CD4-positive, alpha-beta T cell treated with Interleukin-4 for 4 hours (primary cell): ENCODE data around the gene C19orf12.
A peak's percentile ranks its signal among the peaks of the same experiment; 100 is the strongest.
"Not testable (repeated sequence)": the region's sequence is repeated elsewhere in the genome, so short reads cannot be mapped to it uniquely, and the experiment has no call there.

Experiments
- DNase-seq: peaks from one replicate; pipeline ENCODE4 v3.0.0-alpha.2; 2020

Gene C19orf12

DNA sequence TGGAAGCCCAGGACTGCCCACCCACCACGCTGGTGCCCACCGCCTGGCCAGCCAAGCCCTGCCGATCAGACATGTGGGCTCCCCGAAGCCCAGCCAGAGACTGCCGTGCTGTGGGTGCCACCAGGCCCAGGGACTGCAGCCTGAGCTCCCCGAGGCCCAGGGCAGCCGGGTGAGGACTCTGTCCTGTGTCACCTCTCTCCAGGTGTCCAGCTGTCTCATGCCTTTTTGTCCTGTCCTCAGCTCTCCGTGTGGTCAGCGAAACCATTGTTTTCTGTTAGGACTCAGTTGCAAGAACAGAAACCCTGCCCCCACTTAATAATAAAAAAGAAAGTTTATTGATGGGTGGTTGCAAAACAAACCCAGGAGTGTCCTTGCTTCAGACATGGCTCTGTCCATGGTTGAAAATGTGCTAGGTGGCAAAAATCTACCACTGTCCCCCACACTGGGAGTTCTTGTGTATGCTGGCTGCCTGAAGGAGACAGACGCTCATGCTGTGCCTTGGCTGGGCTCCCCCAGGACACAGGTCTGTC lies 39.9 kb downstream of the C19orf12 start:
- DNase-seq: no peak

DNA sequence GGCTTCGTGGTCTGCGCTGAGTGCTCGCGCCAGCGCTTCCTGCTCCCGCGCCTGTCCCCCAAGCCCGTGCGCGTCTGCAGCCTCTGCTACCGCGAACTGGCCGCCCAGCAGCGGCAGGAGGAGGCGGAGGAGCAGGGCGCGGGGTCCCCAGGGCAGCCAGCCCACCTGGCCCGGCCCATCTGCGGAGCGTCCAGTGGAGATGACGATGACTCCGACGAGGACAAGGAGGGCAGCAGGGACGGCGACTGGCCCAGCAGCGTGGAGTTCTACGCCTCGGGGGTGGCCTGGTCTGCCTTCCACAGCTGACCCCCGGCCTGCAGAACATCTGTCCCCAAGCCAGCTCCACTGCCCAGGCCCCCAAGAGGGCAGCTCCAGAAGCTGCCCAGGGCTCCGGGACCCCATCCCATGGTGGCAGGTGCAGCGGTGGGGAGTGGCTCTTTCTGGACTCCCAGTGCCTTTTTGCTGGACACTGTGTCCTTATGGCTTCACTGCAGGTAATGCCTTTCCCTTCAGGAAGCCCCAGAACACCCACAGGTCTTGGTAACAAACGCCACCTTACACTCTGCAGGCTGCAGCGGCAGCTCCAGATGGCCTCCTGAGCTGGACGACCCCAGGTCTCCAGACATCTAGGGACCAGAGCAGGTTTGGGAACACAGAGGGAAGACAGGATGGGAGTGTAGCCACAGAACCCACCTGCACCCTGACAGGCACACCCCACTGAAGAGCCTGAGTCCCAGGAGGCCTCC lies 40.5 kb downstream of the C19orf12 start:
- no peak for DNase-seq

DNA sequence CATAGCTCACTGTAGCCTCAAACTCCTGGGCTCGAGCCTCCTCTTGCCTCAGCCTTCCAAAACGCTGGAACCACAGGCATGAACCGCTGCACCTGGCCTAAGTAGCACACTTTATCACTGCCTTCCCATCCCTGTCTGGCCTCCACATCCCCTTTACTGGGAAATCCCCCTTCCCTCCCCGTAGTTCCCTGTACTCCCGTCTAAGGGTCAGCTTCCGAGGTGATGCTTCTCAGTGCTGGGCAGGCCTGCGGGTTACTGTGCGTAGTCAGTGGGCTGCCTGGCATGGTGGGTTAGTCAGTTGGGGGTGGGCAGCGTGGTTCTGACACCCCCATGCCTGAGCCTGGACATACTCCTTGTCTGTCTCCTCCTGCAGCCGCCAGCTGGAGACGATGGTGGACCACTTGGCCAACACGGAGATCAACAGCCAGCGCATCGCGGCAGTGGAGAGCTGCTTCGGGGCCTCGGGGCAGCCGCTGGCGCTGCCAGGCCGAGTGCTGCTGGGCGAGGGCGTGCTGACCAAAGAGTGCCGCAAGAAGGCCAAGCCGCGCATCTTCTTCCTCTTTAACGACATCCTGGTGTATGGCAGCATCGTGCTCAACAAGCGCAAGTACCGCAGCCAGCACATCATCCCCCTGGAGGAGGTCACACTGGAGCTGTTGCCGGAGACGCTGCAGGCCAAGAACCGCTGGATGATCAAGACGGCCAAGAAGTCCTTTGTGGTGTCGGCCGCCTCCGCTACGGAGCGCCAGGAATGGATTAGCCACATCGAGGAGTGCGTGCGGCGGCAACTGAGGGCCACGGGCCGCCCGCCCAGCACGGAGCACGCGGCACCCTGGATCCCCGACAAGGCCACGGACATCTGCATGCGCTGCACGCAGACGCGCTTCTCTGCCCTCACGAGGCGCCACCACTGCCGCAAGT lies 41.4 kb downstream of the C19orf12 start:
- no peak for DNase-seq

DNA sequence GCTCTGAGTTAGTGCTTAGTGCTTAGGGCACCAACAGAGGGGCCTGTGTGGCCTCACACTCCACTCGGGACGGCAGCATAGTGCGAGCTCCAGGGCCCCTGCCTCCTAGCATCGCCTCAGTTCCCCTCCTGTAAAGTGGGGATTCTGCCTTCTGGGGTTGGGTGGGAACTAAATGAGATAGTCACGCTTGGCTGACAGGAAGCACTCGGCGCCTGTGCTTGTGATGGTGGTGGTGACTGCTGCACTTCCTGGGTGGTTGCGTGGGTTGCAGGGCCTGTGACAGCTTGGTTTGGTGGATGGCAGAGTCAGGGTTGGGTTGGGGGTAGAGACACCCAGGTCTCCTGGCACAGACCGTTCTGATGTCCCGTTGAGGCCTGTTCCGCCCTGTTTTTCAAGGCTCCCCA lies 42.1 kb downstream of the C19orf12 start:
- DNase-seq: peak; percentile 93

- no peak for DNase-seq
Observed at GRCh38 chr19:29672319-29672932, 42.6 kb downstream of the C19orf12 start.

DNA sequence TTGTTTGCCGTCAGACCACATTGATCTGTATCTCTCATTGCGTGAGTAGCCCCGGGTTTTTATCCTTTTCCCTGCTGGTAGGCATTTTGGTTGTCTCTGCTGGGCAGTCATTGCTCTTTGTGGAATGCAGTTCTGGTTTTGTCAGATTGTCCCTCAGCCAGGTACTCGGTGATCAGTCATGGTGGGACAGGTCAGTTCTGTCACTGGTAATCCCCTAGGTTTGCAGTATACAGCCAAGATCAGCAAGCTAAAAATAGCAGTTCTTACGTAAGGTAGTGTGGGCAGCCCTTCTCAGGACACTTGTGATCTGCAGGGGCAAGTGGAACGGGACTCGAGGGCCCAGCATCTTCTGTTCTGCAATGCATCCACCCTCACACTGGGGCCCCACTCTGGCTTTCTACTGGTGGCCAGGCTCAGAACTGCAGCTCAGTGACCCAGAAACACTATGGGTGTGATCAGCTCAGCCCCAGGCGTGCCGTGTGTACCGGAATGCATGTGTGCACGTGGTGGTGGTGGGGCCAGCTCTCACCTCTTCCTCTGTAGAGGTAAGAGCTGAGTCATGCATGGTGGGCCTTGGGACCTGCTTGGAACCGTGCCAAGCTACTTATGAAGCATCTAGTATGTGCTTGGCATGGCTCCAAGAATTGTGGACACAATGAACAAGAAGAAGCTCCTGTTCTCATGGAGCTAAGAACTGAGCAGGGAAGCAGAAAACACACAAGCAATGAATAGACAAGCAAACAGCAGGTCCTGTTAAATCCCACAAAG lies 43.5 kb downstream of the C19orf12 start:
- DNase-seq: peak; percentile 98

GRCh38 chr19:29671026-29671392 lies 44.1 kb downstream of the C19orf12 start:
- not testable (repeated sequence) for DNase-seq

DNA sequence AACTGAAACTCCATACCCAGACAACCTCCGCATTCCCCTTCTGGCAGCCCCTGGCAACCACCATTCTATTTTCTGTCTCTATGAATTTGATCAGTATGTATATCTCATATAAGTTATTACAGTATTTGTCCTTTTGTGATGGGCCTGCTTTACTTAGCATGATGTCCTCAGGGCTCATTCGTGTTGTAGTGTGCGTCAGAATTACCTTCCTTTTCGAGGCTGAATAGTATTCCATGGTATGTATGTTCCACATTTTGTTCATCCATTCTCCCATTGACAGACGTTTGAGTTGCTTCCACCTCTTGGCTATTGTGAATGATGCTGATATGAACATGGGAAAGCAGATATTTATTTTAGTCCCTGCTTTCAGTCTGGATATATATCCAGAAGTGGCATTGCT lies 44.8 kb downstream of the C19orf12 start:
- DNase-seq: no peak

GRCh38 chr19:29668746-29669609 lies 46.1 kb downstream of the C19orf12 start:
- no peak for DNase-seq

GRCh38 chr19:29667901-29668341 lies 47.1 kb downstream of the C19orf12 start:
- peak; percentile 68 for DNase-seq

DNA sequence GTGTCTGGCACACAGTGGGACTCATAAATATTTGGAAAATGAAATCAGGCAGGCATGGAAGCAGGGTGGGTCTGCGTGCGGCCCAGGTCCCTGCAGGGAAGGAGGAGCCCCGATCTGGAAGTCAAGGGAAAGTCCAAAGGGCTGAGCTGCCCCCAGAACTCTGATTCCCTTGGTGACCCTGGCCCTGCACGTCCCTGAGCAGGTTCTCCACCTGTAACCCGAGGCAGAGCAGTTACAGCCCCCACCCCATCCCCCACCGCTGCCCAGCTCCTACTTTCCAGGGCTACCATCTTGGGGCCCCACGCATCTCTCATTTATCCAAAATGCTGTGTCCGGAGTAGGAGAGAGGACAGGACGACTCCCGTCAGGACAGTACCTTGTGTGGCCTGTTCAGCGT lies 47.7 kb downstream of the C19orf12 start:
- no peak for DNase-seq

DNA sequence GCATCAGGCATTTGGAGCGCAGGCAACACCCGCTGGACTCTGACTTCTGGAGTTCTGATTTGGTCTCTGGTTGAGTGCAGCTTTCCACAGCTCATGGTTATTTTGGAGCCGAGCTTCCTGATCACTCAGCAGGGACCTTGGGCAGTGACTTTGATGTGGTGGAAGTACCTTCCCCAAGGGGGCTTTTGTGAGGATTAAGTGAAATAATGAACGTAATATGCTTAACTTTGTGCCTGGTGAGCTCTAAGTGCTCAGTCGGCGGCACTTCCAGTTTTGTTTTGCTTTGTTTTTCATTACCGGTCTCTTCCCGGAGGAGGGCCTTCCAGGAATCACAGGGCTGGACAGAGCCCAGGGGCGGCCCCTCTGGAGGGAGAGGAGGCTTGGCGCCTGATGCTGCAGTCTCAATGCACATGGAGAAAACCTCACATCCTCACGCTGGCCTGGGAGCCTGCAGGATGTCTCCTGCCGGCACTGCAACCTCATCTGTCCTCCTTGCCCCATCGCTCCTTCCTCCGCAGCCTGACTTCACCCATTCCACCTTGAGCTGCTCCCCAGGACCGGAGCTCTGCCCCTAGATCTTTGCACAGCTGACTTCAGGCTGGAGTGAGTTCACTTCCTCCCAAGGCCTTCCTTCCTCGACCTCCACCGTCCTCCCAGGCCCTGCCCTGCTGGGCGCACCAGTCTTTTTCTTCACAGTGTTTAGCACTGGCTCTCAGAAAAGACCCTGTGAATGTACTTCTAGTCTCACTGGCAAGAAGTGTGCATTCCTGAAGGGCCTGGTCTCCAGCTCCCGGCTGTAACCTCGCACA lies 48.3 kb downstream of the C19orf12 start:
- no peak for DNase-seq

DNA sequence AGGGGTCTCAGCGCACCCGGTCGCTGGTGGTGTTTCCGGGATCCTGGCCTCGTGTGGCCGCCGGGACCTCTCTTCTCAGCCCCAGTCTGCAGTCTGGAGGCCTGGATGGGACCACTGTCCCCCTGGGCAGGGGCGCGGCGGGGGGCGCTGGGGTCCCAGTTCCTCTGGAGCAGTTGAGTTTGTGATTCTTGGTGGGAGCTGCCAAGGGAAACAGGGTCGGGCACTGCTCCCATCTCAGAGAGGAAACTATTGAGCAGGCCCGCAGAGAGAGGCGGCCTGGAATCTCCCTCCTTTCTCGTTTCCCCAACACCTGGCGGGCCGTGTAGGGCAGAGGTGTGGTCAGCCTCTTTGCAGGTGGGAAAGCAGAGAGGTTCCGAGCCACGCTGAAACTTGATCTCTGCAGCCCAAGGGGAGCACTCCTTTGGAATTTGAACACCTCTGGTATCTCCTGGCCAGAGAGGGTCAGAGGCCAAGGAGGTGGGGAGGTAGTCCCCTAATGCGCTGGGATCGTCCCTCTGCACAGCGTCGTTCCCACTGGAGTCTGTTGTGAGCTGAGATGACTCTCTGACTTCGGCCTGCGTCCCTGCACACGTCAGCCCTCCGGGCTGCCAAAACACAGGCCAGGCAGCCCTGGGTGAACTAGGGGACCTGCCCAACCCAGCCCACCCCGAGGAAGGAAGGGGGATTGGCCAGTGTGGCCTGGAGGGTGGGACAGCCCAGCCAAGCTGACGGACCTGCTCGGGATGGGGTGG lies 49.1 kb downstream of the C19orf12 start:
- DNase-seq: no peak

DNA sequence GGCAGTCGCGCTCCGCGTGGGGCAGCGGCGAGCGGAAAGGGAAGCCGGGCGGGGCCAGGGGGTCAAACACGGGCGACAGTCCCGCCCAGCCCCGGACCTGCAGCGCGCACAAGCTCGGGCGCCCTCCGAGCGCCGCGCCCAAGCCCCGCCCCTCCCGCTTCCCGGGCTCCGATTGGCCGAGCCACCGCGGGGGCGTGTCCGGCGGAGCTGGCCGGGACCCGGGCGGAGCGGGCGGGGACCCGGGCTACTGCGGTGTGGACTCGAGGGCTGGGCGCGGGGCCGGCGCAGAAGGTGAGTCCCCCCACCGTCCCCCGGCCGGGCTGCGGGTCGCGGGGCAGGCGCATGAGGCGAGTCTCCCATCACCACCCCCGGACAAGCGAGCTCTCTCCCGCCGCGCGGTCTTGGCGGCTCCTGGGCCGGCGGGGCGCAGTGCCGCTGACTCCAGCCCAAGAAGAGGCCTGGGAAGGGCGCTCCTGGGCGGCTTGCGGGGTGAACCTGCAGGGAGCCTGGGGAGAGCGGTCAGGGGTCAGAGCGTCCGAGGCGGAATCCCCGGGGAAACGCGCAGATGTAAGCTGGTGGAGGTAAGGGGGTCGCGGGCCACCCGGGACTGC lies 49.7 kb downstream of the C19orf12 start, which contains the start of gene PLEKHF1:
Gene PLEKHF1, plus strand, starts transcription at position 247 of the 611 bp plus-strand sequence. CDS start 8,379 bp downstream, outside the sequence.
- DNase-seq: peak; percentile 73

GRCh38 chr19:29664753-29665214 lies 50.3 kb downstream of the C19orf12 start:
- DNase-seq: no peak

DNA sequence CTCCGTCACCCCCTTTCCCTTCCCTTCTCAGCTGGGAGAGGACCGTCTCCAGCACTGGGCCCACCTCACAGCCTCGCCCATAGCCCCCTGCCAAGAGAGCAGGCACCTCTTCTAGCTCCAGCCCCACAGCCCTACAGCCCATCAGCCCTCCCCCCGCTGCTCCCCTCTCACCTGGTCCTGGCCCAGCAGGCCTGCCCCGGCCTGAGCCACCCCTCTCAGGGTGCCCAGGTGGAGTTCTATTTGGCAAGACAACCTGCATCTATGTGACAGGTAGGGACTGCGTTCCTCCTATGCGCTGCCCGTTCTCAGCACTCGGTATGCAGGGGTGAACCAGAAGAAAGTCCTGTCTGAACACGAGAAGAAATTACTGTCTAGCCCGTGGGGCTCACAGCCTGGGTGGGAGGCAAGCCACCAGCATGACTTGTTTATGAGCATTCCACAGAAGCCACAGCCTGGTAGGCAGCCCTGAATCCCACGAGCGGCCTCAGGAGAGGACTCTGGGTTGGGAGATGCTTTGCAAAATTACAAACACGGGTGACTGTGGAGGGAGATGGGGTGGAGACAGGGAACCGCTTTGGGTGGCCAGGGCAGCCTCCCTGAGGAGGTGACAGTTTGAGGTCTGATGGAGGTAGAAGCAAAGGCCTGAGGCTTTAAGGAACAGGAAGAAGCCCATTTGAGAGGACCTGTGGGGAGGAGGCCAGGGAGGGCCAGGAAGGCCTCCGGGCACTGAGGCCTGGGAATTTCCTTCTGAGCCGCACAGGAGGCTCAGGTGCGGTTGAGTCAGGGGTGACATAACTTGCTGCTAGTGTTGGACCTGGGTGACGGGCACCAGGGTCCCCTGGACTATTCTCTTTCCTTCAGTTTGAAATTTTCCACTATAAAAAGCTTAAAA lies 51.0 kb downstream of the C19orf12 start:
- no peak for DNase-seq

- DNase-seq: no peak
Observed at GRCh38 chr19:29662604-29663404, 52.3 kb downstream of the C19orf12 start.
